Measurements from ENCODE around the gene SIKE1.
"Not testable (repeated sequence)": the region's sequence is repeated elsewhere in the genome, so short reads cannot be mapped to it uniquely, and the experiment has no call there.

SIKE1 gene

GRCh38 chr1:114755006-114755931 lies 25.2 kb downstream of the SIKE1 start:
- FAIRE-seq = no peak

GRCh38 chr1:114753702-114754101 lies 26.8 kb downstream of the SIKE1 start:
- FAIRE-seq = not testable (repeated sequence)

DNA sequence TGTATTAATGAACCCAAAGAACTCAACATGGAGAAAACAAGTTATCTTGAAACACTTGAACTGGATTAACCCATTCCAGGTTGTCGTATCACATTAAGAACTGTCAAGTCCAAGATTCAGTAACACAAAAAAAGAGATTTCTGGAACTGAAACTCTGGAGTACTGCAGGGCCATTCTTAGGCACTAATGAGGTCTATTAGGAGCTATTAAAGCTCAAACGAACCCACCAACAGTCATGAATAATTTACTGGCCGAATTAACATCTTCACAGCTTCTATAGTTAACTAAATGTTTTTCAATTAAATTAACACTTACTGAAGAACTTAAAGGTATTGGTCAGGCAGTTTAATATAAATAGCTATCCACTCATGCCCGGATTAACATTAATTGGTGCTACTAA lies 27.3 kb downstream of the SIKE1 start:
- no peak for FAIRE-seq

GRCh38 chr1:114750780-114751179 lies 29.7 kb downstream of the SIKE1 start:
- no peak for FAIRE-seq

DNA sequence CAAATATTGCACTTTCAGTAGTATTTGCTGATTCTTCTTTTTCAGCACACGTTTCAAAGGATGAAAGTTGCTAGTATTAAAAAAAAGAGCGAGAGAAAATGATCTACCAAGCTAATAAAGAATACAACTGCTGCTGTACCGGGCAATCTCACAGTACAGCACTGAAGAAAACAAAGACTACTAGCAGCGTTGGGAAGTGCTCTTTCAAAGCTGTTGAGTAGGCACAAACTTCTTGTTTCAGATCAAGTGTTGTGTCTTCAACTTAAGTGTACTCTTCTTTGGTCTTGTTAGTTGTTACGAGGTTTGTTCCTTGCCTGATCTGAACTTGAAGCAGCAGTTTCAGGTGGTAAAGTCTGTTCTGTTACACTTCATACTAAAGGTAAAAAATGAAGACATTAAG lies 30.6 kb downstream of the SIKE1 start:
- FAIRE-seq = no peak

GRCh38 chr1:114746450-114747121 lies 33.9 kb downstream of the SIKE1 start:
- no peak for FAIRE-seq

- FAIRE-seq = no peak
Measured at GRCh38 chr1:114745291-114745690, 35.2 kb downstream of the SIKE1 start.

DNA sequence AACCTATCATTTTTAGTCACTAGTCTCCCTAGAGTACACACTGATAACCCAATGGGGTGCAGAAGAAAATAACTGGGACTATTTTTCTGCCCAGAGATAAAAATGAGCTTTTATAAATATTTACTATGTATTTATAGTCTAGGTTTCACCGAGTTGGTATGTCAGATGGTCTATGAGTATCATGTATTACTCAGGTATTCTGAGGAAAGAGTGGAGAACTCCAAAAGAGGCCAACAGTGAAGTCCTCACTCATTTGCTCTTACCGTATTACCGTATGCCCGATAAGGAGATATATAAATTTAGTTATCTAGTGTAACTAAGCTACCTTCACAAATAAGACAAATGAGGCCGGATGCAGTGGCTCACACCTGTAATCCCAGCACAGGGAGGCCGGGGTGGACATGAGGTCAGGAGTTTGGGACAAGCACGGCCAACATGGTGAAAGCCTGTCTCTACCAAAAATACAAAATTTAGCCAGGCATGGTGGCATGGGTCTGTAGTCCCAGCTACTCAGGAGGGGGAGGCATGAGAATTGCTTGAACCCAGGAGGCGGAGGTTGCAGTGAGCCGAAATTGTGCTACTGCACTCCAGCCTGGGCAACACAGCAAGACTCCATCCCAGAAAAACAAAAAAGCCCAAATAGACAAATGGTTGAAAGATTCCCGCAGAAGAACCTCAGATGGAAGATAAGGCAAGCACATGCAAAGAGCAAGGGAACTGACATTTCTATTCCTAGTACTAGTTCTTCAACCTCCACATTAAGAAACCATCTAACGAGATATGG lies 38.3 kb downstream of the SIKE1 start:
- no peak for FAIRE-seq

DNA sequence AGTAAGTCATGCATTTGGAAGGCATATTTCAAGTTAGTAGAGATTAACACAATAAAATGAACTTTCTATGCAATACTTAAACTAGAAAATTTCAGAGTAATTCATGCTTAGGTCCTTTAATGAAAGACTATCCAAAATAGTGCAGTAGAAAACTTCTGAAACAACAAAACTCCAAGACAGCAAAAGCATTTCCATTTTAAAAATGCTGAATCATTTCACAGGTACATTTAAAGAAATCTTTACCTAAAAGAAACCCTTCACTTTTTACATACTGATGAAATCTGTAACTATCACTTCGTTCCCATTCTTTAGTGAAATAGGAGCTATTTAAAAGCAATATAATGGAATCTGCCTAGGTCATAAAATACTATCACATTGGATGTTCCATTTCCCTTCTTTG lies 40.2 kb downstream of the SIKE1 start:
- FAIRE-seq = no peak

DNA sequence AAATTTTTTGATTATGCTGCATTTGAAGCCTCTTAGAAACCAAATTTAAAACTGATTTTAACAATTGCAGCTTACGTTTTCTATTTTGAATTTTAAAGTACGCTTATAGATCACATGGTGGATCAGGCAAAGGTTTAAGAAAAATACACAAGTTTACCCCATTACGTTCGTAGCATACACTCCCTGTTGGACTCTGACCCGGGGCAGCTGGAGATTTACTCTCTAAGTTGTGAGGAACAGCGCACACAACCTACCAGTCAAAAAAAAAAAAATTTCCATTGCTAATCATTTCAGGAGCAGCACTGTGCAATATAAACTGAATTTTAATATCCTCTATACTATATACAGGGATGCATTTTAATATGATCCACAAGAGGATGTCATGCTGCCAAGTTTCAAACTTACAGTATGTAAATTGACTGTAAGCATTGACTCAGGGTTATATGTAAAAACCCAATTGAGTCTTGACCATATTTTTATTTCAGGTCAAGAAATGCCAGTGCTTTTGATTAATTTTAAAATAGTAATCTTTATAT lies 43.1 kb downstream of the SIKE1 start:
- no peak for FAIRE-seq

- no peak for FAIRE-seq
Measured at GRCh38 chr1:114735479-114735878, 45.0 kb downstream of the SIKE1 start.

GRCh38 chr1:114729782-114730181 lies 50.7 kb downstream of the SIKE1 start:
- FAIRE-seq = no peak

DNA sequence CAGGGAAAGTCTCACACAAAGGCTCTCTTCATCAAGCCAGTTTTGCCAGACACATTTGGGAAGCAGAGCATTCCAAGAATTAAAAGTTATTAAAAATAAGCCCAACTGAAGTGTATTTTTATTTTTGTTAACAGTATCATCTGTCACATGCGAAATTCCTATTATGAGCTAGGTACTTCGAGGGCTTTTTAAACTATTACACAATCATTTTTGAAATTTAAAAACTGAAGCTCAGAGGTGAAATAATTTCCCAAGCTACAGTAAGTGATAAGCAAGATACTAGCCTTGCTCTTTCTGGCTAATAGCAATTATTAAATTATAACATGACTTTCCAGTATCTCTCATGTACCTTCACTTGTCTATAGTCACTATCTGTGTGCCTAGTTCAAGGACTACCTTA lies 51.9 kb downstream of the SIKE1 start:
- FAIRE-seq = no peak

GRCh38 chr1:114725230-114725629 lies 55.3 kb downstream of the SIKE1 start:
- FAIRE-seq = no peak

DNA sequence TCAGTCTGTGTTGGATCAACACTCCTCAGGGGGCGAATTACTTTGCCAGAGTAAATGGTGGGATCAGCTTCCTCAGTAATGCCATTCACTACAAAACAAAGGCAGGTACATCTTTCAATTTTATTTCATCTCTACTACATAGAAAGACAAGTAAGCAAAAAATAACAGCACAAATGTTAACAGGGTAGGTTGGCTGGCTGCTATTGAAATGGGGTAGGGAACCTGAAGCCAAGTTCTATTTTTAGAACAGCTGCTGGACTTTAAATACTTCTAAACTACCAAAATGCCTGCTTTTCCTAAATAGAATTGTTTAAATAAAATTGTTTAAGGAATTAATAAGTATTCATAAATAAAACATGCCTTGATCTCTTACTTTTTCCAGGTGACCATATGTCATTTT lies 56.6 kb downstream of the SIKE1 start:
- no peak for FAIRE-seq

- FAIRE-seq = no peak
Measured at GRCh38 chr1:114723457-114723856, 57.0 kb downstream of the SIKE1 start.

- no peak for FAIRE-seq
Measured at GRCh38 chr1:114720492-114720891, 60.0 kb downstream of the SIKE1 start.
